ENCODE measurements around the gene PANK4. TPM values are rescaled to one million over a fixed set of nuclear protein-coding genes. Genes with fewer than 3 reads are reported as not detected.

Gene PANK4
- polyA plus RNA-seq, 1 experiment = 17.1 TPM

DNA sequence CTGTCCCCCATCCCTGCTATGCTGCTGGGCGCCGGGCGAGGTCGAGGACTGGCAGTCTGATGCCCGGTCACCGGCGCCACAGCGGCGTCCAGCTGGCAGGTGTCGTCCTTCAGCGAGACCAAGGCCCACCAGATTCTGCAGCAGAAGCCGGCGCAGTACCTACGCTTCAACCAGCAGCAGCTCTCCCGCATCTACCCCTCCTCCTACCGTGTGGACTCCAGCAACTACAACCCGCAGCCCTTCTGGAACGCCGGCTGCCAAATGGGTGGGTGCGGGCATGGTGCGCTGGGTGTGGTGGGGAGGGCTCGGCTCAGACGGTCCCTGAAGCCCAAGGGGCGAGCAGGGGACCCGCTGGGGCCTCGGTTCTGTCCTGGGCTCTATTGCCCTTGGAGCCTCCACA is 29.6 kb downstream of the PANK4 start:
- Histone ChIP-seq H3K4me3 (ENCODE audit: low read depth, low read length) (no peak overlapping the region), H3K27me3 (ENCODE audit: control insufficient read depth, insufficient read depth, low read length) (peaks cover 12% of the 10 kb centered on the region), H3K36me3 (ENCODE audit: control insufficient read depth, insufficient read depth, low read length) (no peaks in the 10 kb centered on the region)
- POLR2A ChIA-PET = no interaction called here
- CTCF ChIA-PET = interaction anchor here (0.7 kb wide), 1 partner anchor 30 kb away, joined by 3 read pairs; the partner anchor contains the start of gene PANK4
- DNase-seq (ENCODE audit: low read depth) = no peak
- no peak for TF ChIP-seq CTCF (IDR thresholded peaks at IDR 0.05; ENCODE audit: insufficient read depth, low read depth, low read length)

DNA sequence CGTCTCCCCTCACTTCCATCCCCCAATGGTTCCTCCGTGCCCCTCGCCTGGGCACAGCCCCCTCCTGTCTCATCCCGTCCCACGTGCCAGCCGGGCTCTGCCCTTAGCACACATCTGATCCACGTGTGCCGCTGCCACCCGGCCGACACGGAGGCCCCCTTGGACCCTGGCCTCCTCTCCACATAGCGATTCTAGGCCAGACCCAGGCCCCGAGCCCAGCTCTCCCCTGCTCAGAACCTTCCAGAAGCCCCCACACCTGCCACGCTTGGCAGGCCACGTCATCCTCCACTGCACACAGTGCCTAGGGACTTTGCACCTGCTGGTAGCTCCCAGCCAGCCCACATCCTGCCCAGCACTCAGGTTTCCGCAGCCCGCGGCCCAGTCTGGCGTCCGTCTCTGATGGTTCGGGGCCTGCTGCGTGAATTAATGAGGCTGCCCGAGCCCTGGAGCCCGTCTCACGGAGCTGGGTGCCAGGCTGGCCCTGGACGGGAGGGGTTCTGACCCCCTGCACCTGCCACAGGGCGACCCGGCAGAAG is 30.2 kb downstream of the PANK4 start:
- H3K4me3 ChIP-seq (ENCODE audit: low read depth, low read length) = no peak overlapping the region
- no peak for DNase-seq (ENCODE audit: low read depth)
- POLR2A ChIA-PET = no interaction called here
- CTCF ChIA-PET = interaction anchor here (0.7 kb wide), 1 partner anchor 30 kb away, joined by 3 read pairs; the partner anchor contains the start of gene PANK4
- peaks cover 14% of the 10 kb centered on the region for H3K27me3 ChIP-seq (ENCODE audit: control insufficient read depth, insufficient read depth, low read length)
- TF ChIP-seq CTCF (IDR thresholded peaks at IDR 0.05; ENCODE audit: insufficient read depth, low read depth, low read length) = no peak
- no peaks in the 10 kb centered on the region for H3K36me3 ChIP-seq (ENCODE audit: control insufficient read depth, insufficient read depth, low read length)

GRCh38 chr1:2495546-2495945 is 30.9 kb downstream of the PANK4 start:
- DNase-seq (ENCODE audit: low read depth) = no peak
- Histone ChIP-seq H3K27me3 (ENCODE audit: control insufficient read depth, insufficient read depth, low read length) (peaks cover 15% of the 10 kb centered on the region), H3K4me3 (ENCODE audit: low read depth, low read length) (no peak overlapping the region), H3K36me3 (ENCODE audit: control insufficient read depth, insufficient read depth, low read length) (no peaks in the 10 kb centered on the region)
- CTCF ChIA-PET = no interaction called here
- no peak for TF ChIP-seq CTCF (IDR thresholded peaks at IDR 0.05; ENCODE audit: insufficient read depth, low read depth, low read length)
- POLR2A ChIA-PET = no interaction called here

GRCh38 chr1:2495026-2495425 is 31.4 kb downstream of the PANK4 start:
- TF ChIP-seq CTCF (IDR thresholded peaks at IDR 0.05; ENCODE audit: insufficient read depth, low read depth, low read length) = no peak
- POLR2A ChIA-PET = no interaction called here
- CTCF ChIA-PET = no interaction called here
- Histone ChIP-seq H3K4me3 (ENCODE audit: low read depth, low read length) (no peak overlapping the region), H3K36me3 (ENCODE audit: control insufficient read depth, insufficient read depth, low read length) (no peaks in the 10 kb centered on the region), H3K27me3 (ENCODE audit: control insufficient read depth, insufficient read depth, low read length) (peaks cover 15% of the 10 kb centered on the region)
- no peak for DNase-seq (ENCODE audit: low read depth)

DNA sequence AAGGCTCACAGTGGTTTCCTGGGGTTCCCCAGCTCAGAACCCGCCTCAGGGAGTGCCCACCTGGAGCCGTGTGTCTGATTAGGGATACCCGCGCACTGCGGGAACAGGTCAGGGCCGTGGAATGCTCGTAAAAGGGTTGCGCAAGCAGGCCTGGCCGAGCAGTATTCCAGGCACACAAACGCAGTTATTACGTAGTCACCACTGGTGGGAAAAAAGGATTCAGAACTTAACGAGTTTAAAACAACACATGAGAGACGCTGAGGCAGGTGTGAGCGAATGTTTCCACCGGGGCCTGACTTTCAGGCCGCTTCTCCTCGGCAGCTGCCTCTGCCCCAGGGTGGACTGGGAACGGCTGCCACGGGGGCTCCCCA is 32.1 kb downstream of the PANK4 start:
- peak; percentile 71 for DNase-seq (ENCODE audit: low read depth)
- Histone ChIP-seq H3K27me3 (ENCODE audit: control insufficient read depth, insufficient read depth, low read length) (peaks cover 15% of the 10 kb centered on the region), H3K36me3 (ENCODE audit: control insufficient read depth, insufficient read depth, low read length) (no peaks in the 10 kb centered on the region), H3K4me3 (ENCODE audit: low read depth, low read length) (no peak overlapping the region)
- ChIA-PET POLR2A (no interaction called here), CTCF (no interaction called here)
- TF ChIP-seq CTCF (IDR thresholded peaks at IDR 0.05; ENCODE audit: insufficient read depth, low read depth, low read length) = no peak

Measured in BJ (cell line).